ENCODE measurements around the gene PAQR3.

DNA sequence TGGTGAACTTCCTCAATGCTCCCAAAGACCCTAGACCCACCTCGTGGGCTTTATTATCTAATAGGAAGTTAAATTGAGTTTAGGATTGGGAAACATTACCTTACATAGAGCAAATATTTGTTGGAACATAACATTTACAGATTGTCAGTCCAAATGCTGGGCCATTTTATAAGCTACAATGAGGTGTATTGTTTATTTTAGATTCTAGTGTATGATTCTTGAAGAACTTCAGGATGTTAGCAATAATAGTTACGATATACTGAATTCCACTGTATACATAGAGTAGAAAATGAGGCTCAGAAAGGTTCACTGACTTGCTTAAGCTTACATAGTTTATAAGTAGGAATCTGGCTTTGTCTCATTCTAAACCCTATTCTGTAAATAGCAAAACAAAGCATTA is 37.4 kb downstream of the PAQR3 start:
- TF ChIP-seq ZNF121 (tag by site-specific recombination; IDR thresholded peaks at IDR 0.05) (no peak), ZNF777 (tag by site-specific recombination; IDR thresholded peaks at IDR 0.05; ENCODE audit: borderline replicate concordance) (no peak), ZNF274 (IDR thresholded peaks at IDR 0.05; ENCODE audit: low read length) (no peak), ZNF274 (tag by site-specific recombination; IDR thresholded peaks at IDR 0.05; ENCODE audit: borderline replicate concordance) (no peak), ZNF830 (tag by site-specific recombination; IDR thresholded peaks at IDR 0.05; ENCODE audit: low read depth) (no peak), ZNF561 (tag by site-specific recombination; IDR thresholded peaks at IDR 0.05; ENCODE audit: borderline replicate concordance) (no peak)
- TF ChIP-seq, protein P1, sequence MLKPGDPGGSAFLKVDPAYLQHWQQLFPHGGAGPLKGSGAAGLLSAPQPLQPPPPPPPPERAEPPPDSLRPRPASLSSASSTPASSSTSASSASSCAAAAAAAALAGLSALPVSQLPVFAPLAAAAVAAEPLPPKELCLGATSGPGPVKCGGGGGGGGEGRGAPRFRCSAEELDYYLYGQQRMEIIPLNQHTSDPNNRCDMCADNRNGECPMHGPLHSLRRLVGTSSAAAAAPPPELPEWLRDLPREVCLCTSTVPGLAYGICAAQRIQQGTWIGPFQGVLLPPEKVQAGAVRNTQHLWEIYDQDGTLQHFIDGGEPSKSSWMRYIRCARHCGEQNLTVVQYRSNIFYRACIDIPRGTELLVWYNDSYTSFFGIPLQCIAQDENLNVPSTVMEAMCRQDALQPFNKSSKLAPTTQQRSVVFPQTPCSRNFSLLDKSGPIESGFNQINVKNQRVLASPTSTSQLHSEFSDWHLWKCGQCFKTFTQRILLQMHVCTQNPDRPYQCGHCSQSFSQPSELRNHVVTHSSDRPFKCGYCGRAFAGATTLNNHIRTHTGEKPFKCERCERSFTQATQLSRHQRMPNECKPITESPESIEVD (tag by site-specific recombination; IDR thresholded peaks at IDR 0.05) = no peak
- TF ChIP-seq, protein P2, sequence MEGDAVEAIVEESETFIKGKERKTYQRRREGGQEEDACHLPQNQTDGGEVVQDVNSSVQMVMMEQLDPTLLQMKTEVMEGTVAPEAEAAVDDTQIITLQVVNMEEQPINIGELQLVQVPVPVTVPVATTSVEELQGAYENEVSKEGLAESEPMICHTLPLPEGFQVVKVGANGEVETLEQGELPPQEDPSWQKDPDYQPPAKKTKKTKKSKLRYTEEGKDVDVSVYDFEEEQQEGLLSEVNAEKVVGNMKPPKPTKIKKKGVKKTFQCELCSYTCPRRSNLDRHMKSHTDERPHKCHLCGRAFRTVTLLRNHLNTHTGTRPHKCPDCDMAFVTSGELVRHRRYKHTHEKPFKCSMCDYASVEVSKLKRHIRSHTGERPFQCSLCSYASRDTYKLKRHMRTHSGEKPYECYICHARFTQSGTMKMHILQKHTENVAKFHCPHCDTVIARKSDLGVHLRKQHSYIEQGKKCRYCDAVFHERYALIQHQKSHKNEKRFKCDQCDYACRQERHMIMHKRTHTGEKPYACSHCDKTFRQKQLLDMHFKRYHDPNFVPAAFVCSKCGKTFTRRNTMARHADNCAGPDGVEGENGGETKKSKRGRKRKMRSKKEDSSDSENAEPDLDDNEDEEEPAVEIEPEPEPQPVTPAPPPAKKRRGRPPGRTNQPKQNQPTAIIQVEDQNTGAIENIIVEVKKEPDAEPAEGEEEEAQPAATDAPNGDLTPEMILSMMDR (tag by site-specific recombination; IDR thresholded peaks at IDR 0.05) = no peak
- TF ChIP-seq, protein P3, sequence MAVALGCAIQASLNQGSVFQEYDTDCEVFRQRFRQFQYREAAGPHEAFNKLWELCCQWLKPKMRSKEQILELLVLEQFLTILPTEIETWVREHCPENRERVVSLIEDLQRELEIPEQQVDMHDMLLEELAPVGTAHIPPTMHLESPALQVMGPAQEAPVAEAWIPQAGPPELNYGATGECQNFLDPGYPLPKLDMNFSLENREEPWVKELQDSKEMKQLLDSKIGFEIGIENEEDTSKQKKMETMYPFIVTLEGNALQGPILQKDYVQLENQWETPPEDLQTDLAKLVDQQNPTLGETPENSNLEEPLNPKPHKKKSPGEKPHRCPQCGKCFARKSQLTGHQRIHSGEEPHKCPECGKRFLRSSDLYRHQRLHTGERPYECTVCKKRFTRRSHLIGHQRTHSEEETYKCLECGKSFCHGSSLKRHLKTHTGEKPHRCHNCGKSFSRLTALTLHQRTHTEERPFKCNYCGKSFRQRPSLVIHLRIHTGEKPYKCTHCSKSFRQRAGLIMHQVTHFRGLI (tag by site-specific recombination; IDR thresholded peaks at IDR 0.05) = no peak
- TF ChIP-seq, protein P4, sequence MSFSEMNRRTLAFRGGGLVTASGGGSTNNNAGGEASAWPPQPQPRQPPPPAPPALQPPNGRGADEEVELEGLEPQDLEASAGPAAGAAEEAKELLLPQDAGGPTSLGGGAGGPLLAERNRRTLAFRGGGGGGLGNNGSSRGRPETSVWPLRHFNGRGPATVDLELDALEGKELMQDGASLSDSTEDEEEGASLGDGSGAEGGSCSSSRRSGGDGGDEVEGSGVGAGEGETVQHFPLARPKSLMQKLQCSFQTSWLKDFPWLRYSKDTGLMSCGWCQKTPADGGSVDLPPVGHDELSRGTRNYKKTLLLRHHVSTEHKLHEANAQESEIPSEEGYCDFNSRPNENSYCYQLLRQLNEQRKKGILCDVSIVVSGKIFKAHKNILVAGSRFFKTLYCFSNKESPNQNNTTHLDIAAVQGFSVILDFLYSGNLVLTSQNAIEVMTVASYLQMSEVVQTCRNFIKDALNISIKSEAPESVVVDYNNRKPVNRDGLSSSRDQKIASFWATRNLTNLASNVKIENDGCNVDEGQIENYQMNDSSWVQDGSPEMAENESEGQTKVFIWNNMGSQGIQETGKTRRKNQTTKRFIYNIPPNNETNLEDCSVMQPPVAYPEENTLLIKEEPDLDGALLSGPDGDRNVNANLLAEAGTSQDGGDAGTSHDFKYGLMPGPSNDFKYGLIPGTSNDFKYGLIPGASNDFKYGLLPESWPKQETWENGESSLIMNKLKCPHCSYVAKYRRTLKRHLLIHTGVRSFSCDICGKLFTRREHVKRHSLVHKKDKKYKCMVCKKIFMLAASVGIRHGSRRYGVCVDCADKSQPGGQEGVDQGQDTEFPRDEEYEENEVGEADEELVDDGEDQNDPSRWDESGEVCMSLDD (tag by site-specific recombination; IDR thresholded peaks at IDR 0.05) = no peak

All from HEK293 (cell line).